ENCODE measurements around the gene MT1M.
"Not testable (repeated sequence)": the region's sequence is repeated elsewhere in the genome, so short reads cannot be mapped to it uniquely, and the experiment has no call there.

The MT1M gene

DNA sequence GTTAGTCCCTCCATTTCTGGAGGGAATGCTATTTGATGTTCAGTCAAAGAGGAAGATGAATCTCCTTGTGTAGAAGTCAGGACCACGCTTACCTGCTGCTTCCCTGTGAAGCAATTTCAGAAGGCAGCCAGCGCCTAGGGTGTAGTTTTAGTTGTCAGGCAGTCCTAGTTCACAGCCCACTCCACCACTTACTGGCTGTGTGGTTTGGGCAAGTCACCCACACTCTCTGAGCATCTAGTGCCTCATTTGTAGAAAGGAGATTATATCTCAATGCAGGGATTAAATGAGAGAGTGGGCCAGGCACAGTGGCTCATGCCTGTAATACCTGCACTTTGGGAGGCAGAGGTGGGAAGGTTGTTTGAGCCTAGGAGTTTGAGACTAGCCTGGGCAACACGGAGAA lies 39.7 kb downstream of the MT1M start:
- not testable (repeated sequence) for DNase-seq (ENCODE audit: low read depth in 4 of 4, low spot score in 1 of 4)

DNA sequence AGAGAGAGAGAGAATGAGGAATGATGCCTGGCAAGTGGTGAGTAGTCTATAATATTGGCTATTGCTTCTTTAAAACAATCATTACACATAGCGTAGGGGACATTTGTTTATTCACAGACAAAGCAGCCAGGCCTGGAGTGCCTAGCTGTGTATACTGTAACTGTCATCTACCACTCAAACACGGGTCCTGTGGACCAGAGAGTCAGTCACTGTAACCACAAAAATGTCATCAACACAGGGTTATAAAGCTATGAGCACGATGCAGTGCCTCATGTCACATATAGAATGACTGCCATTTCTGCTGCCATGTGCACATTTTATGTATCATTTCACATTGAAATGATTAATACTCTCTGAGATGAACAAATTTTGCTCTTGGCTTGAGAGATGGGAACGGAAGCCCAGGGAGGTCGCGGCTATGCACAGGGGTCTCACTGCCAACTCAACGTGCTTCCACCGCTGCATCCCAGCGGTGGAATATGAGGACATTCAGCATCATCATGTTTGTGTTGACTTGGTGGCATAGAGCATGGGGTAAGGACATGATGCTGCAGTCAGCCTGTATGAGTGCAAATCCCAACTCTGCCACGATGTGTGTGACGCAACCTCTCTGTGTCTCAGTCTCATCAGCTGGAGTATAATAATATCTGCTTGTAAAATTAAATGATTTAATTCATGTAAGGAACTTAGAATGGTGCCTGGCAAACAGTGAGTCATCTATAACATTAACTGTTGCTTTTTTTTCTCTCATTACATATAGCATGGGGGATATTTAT lies 40.5 kb downstream of the MT1M start:
- DNase-seq (ENCODE audit: low read depth in 4 of 4, low spot score in 1 of 4) = no peak

GRCh38 chr16:56673921-56674320 lies 41.5 kb downstream of the MT1M start:
- no peak for DNase-seq (ENCODE audit: low read depth in 4 of 4, low spot score in 1 of 4)

DNA sequence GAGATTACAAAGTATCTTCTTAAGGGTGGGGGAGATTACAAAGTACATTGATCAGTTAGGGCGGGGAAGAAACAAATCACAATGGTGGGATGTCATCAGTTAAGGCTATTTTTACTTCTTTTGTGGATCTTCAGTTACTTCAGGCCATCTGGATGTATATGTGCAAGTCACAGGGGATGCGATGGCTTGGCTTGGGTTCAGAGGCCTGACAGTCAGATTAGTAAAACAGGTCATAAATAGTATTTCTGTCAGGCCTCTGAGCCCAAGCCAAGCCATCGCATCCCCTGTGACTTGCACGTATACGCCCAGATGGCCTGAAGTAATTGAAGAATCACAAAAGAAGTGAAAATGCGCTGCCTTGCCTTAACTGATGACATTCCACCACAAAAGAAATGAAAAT lies 42.1 kb downstream of the MT1M start:
- not testable (repeated sequence) for DNase-seq (ENCODE audit: low read depth in 4 of 4, low spot score in 1 of 4)

- DNase-seq (ENCODE audit: low read depth in 4 of 4, low spot score in 1 of 4) = no peak
Observed at GRCh38 chr16:56675685-56676210, 43.3 kb downstream of the MT1M start.

- DNase-seq (ENCODE audit: low read depth in 4 of 4, low spot score in 1 of 4) = no peak
Observed at GRCh38 chr16:56677474-56677873, 45.0 kb downstream of the MT1M start.

GRCh38 chr16:56679078-56679730 lies 46.7 kb downstream of the MT1M start:
- no peak for DNase-seq (ENCODE audit: low read depth in 4 of 4, low spot score in 1 of 4)

DNA sequence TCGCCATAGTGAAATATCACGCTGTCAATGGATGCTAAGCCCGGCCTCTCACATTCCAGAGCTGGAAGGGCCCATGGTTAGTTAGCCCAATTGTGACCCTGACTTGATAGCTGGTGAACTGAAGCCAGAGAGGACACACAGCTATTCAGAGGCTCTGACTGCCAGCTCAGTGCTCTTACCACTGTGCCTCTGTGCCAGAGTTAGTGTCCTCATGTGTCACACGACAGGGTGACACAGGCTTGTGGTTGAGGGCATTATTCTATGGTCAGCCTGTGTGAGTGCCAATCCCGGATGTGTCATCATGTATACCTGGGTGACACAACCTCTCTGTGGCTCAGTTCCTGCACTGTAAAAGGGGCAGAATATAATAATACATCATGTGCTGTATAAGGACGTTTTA lies 47.4 kb downstream of the MT1M start:
- no peak for DNase-seq (ENCODE audit: low read depth in 4 of 4, low spot score in 1 of 4)

DNA sequence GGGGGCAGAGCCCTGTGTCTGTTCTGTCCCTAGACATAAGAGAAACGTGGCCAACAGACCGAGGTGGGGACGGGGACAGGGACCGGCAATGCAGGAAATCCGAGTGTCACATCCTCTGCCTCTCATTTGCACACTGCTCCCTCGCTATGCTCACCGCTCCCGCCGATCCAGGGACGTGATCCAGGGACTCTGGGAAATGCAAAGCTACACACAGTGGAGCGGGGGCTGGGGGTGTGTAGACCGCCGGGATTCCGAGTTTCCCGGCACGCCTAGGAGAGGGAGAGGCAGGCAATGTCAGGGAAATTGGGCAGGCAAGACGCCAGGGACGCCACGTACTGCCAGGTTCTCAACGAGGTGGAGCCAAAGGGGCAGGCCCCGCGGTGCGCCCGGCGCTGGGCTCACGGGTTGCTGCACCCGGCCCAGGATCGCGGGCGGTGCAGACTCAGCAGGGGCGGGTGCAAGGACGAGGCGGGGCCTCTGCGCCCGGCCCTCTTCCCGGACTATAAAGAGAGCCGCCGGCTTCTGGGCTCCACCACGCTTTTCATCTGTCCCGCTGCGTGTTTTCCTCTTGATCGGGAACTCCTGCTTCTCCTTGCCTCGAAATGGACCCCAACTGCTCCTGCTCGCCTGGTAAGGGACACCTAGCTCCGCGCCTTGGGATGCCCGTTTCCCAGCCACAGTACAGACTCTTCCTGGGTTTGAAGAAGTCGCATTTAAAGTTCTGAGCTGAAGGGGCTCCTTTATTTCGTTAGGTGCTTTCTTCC lies 49.7 kb downstream of the MT1M start, which contains the start of gene MT1X:
MT1X (plus strand) TSS at position 532 of the 764 bp plus-strand sequence; CDS start at position 603, 71 bp downstream.
- DNase-seq (ENCODE audit: low read depth in 4 of 4, low spot score in 1 of 4) = peak; percentile 77 to 89 (median 84)

GRCh38 chr16:56682703-56683397 lies 50.4 kb downstream of the MT1M start:
- DNase-seq (ENCODE audit: low read depth in 4 of 4, low spot score in 1 of 4) = no peak
